Endothelial cell of umbilical vein (primary cell): ENCODE measurements around the gene SLC19A1. TPM values are rescaled to one million over a fixed set of nuclear protein-coding genes. Genes with fewer than 3 reads are reported as not detected.
A peak's percentile ranks its signal among the peaks of the same experiment; 100 is the strongest.

Experiments used
- BruUV-seq: library from RNA; stranded (reverse); fragments of 400-500 nt; replicated peaks from 2 replicates; lab custom pipeline; 2021; lab: Mats Ljungman, UMichigan
- CTCF ChIA-PET: fragments of 300-600, 350-600 bp; sonication (Branson Sonifier 250); formaldehyde crosslinking; loops from one replicate; lab custom pipeline; 2021; ENCODE audit warnings: antibody characterized with exemption, inconsistent platforms; lab: Charles Lee
- POLR2A ChIA-PET: fragments of 300-600, 350-600 bp; sonication (Branson Sonifier 250); formaldehyde crosslinking; loops from one replicate; lab custom pipeline; 2021; ENCODE audit warnings: antibody characterized with exemption, inconsistent platforms; lab: Charles Lee
- DNase-seq: peaks from one replicate; pipeline ENCODE4 v3.0.0-alpha.2; 2011; ENCODE audit warnings: low read depth, low spot score
- FAIRE-seq: peaks from 2 replicates; lab custom pipeline; 2011; peaks lifted over from hg19 to GRCh38; lab: Jason Lieb, UNC
- H2AFZ ChIP-seq: 2 replicates; pipeline ENCODE4 v1.6.0; 2012; ENCODE audit warnings: low read depth, low read length, control low read depth, inconsistent platforms
- H3K27ac ChIP-seq: 2 replicates; pipeline ENCODE4 v1.5.1; 2011; ENCODE audit warnings: low read depth, mild to moderate bottlenecking, control low read depth, low read length, moderate library complexity; ENCODE audit not compliant: insufficient read depth
- H3K27me3 ChIP-seq, 2 experiments: 2 replicates each; pipeline versions ENCODE4 v1.6.0 to v1.6.1; 2011; ENCODE audit warnings: low read length in 2 of 2, mixed read lengths in 1 of 2; ENCODE audit not compliant: control insufficient read depth in 2 of 2, insufficient read depth in 2 of 2
- H3K36me3 ChIP-seq, 2 experiments: 2 replicates in 1 of 2; 3 replicates in 1 of 2; pipeline ENCODE4 v1.5.1; 2011; ENCODE audit warnings: low read length in 2 of 2, mild to moderate bottlenecking in 1 of 2, moderate library complexity in 1 of 2; ENCODE audit not compliant: control insufficient read depth in 2 of 2, insufficient read depth in 2 of 2; ENCODE audit errors: extremely low read depth in 1 of 2
- H3K4me1 ChIP-seq: 3 replicates; pipeline ENCODE4 v1.5.1; 2011; ENCODE audit warnings: mild to moderate bottlenecking, low read length; ENCODE audit not compliant: control insufficient read depth, insufficient read depth; ENCODE audit errors: extremely low read depth
- H3K4me2 ChIP-seq: 2 replicates; pipeline ENCODE4 v1.6.1; 2011; ENCODE audit warnings: low read length, control low read depth, mixed read lengths; ENCODE audit not compliant: insufficient read depth
- H3K4me3 ChIP-seq, 3 experiments: fragments of 200-600 bp in 1 of 3; sonication (generic), shearing (Covaris generic) in 1 of 3; replicated peaks in 1 of 3; 2 replicates each; pipeline ENCODE4 v1.5.1; 2011 to 2016; ENCODE audit warnings: control low read depth in 3 of 3, low read length in 3 of 3, mild to moderate bottlenecking in 2 of 3, inconsistent platforms in 1 of 3, low read depth in 1 of 3, moderate library complexity in 1 of 3; ENCODE audit not compliant: insufficient read depth in 1 of 3
- H3K79me2 ChIP-seq: 2 replicates; pipeline ENCODE4 v1.6.0; 2012; ENCODE audit warnings: low read length, inconsistent platforms; ENCODE audit not compliant: control insufficient read depth, insufficient read depth
- H3K9ac ChIP-seq: replicated peaks from 2 replicates; pipeline ENCODE3; 2011; ENCODE audit warnings: low read length, control low read depth; ENCODE audit not compliant: insufficient read depth; ENCODE audit errors: extremely low read depth
- H3K9me1 ChIP-seq: replicated peaks from 3 replicates; pipeline ENCODE4 v1.6.0; 2011; ENCODE audit warnings: mild to moderate bottlenecking, low read length; ENCODE audit not compliant: control insufficient read depth, insufficient read depth; ENCODE audit errors: extremely low read depth
- H3K9me3 ChIP-seq: replicated peaks from 2 replicates; pipeline ENCODE4 v1.5.1; 2012; ENCODE audit warnings: low read length, inconsistent platforms; ENCODE audit not compliant: control insufficient read depth, insufficient read depth
- H4K20me1 ChIP-seq: replicated peaks from 2 replicates; pipeline ENCODE3; 2011; ENCODE audit warnings: mild to moderate bottlenecking, low read length; ENCODE audit not compliant: control insufficient read depth, insufficient read depth; ENCODE audit errors: extremely low read depth
- EZH2 ChIP-seq: IDR thresholded peaks from 2 replicates; pipeline ENCODE4 v1.6.1; 2012; ENCODE audit warnings: borderline replicate concordance, low read depth, mild to moderate bottlenecking, moderate library complexity, low read length, inconsistent platforms; ENCODE audit not compliant: severe bottlenecking
- FOS ChIP-seq: IDR thresholded peaks from 2 replicates; pipeline ENCODE4 v1.6.1; 2011; ENCODE audit warnings: mild to moderate bottlenecking, low read length, moderate library complexity, borderline replicate concordance; ENCODE audit not compliant: insufficient read depth
- GATA2 ChIP-seq: IDR thresholded peaks from 2 replicates; pipeline ENCODE4 v1.7.0; 2011; ENCODE audit warnings: low read depth, mild to moderate bottlenecking, moderate library complexity, mixed read lengths, low read length; ENCODE audit not compliant: insufficient read length, insufficient read depth
- JUN ChIP-seq: IDR thresholded peaks from 2 replicates; pipeline ENCODE4 v1.6.1; 2011; ENCODE audit warnings: borderline replicate concordance, low read depth; ENCODE audit not compliant: insufficient read length, insufficient read depth
- MYC ChIP-seq: IDR thresholded peaks from one replicate; pipeline ENCODE4 v1.6.1; 2011; ENCODE audit warnings: mild to moderate bottlenecking, low read depth, low read length
- POLR2A ChIP-seq: IDR thresholded peaks from 2 replicates; pipeline ENCODE4 v1.6.1; 2012; ENCODE audit warnings: low read depth, mild to moderate bottlenecking, control low read depth, low read length
- POLR2AphosphoS5 ChIP-seq: IDR thresholded peaks from 2 replicates; pipeline ENCODE4 v1.6.1; 2012; ENCODE audit warnings: low read depth, mild to moderate bottlenecking, control low read depth, low read length, moderate library complexity; ENCODE audit not compliant: insufficient read depth
- dilution Hi-C: fragments of 300-500 bp; cut with MboI; formaldehyde crosslinking; loops from one replicate; pipeline ENCODE4 v1.15.0; 2019; ENCODE audit warnings: low sequenced_read_pairs; ENCODE audit not compliant: extremely low pct_ligation_motif_present
- intact Hi-C: fragments of 100-400 bp; cut with micrococcal nuclease; formaldehyde crosslinking; loops from one replicate; pipeline ENCODE4 v1.10.0; 2022
- polyA plus RNA-seq, 4 experiments: library from polyadenylated mRNA; depleted of rRNA in 3 of 4; stranded (reverse) in 3 of 4; unstranded in 1 of 4; fragments of >200 nt; gene quantifications; 2 replicates each; pipeline versions ENCODE4 v1.2.1 to v1.2.3, GENCODE V29; 2011 to 2012; ENCODE audit warnings: missing spikeins in 1 of 4
- total RNA-seq: library from RNA; stranded (reverse); gene quantifications from 2 replicates; pipeline ENCODE4 v1.2.3, GENCODE V29; 2021
- TF ChIP-seq, protein P1 (sequence below), 2 donors: IDR thresholded peaks; 1 replicate in 1 of 2; 2 replicates in 1 of 2; pipeline ENCODE4 v1.5.1; 2011; ENCODE audit warnings: low read length in 2 of 2, mild to moderate bottlenecking in 2 of 2, moderate library complexity in 2 of 2, control low read depth in 1 of 2, inconsistent platforms in 1 of 2, low read depth in 1 of 2; ENCODE audit not compliant: insufficient read depth in 1 of 2; ENCODE audit errors: extremely low read depth in 1 of 2
- TF ChIP-seq, protein P2 (sequence below): IDR thresholded peaks from 2 replicates; pipeline ENCODE4 v1.6.1; 2011; ENCODE audit not compliant: insufficient read depth, insufficient read length

The SLC19A1 gene
- total and polyA plus RNA-seq, 2 donors (not counting 3 experiments of a cell fraction or from before 2014, with no cell fraction given), result 36.3 to 54.6 TPM

DNA sequence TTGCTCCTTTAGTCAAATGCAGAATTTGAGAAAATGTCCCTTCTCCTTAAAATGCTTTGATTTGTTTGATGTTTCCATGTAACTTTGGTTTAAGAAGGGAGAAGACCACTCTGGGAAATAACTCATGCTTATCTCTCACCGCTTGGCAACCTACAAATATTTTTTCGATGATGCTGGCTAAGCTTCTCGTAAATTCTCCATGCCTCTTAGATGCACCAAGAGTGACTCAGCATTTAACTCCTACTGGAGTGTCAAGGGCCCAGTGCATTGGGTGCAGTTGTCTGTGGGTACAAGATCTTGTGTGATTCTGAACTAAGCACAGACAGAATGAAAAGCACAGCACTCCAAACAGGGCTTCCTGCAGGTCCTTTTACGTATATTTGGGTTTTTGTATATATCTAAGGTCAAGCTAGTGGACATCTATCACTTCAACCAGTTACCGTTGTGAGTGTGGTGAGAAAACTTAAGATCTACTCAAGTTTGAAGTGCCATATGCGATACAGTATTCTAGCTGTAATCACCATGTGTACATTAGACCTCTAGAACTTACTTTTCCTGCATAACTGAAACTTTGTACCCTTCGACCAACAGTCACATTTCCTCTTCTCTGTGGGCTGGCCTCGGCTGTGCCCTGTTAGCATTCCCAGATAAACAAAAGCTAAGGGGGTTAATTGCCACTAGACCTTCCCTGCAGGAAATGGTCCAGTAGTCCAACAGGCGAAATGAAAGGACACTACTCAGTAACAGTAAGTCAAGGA is 81.5 kb downstream of the SLC19A1 start:
- Histone ChIP-seq H3K27me3 (no peaks in the 10 kb centered on the region), H3K27ac (peak overlapping the region; percentile 36), H3K4me1 (peaks cover 11% of the 10 kb centered on the region), H3K9me1 (no peaks in the 10 kb centered on the region), H3K79me2 (peaks cover 38% of the 10 kb centered on the region), H3K9me3 (no peaks in the 10 kb centered on the region), H3K9ac (no peak overlapping the region), H4K20me1 (no peaks in the 10 kb centered on the region), H3K4me2 (peak overlapping the region; percentile 21), H3K36me3 (peaks cover 0 to 5% of the 10 kb centered on the region in 2 experiments), H3K4me3 (no peak overlapping the region), H2AFZ (no peak overlapping the region)
- DNase-seq (no peak), FAIRE-seq (peak; percentile 68)
- ChIA-PET POLR2A (no interaction called here), CTCF (interaction anchor here (0.6 to 1.8 kb wide), 4 partner anchors 10 to 152 kb away, joined by 3 to 5 read pairs (median 4); no protein-coding TSS in a partner anchor)
- dilution Hi-C loops, result no loop called here
- BruUV-seq, result no TSS peak
- intact Hi-C loops, result no loop called here
- TF ChIP-seq EZH2 (no peak), POLR2A (no peak), GATA2 (no peak), FOS (no peak), JUN (no peak), POLR2AphosphoS5 (no peak), MYC (no peak)
- TF ChIP-seq, protein P1, sequence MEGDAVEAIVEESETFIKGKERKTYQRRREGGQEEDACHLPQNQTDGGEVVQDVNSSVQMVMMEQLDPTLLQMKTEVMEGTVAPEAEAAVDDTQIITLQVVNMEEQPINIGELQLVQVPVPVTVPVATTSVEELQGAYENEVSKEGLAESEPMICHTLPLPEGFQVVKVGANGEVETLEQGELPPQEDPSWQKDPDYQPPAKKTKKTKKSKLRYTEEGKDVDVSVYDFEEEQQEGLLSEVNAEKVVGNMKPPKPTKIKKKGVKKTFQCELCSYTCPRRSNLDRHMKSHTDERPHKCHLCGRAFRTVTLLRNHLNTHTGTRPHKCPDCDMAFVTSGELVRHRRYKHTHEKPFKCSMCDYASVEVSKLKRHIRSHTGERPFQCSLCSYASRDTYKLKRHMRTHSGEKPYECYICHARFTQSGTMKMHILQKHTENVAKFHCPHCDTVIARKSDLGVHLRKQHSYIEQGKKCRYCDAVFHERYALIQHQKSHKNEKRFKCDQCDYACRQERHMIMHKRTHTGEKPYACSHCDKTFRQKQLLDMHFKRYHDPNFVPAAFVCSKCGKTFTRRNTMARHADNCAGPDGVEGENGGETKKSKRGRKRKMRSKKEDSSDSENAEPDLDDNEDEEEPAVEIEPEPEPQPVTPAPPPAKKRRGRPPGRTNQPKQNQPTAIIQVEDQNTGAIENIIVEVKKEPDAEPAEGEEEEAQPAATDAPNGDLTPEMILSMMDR (IDR thresholded peaks at IDR 0.05; ENCODE audit: extremely low read depth in 1 of 2, insufficient read depth in 1 of 2, low read depth in 1 of 2, low read length in 2 of 2), result no peak
- TF ChIP-seq, protein P2, sequence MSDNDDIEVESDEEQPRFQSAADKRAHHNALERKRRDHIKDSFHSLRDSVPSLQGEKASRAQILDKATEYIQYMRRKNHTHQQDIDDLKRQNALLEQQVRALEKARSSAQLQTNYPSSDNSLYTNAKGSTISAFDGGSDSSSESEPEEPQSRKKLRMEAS, result no peak
